ENCODE data around the gene IL3RA. TPM values are rescaled to one million over a fixed set of nuclear protein-coding genes. Genes with fewer than 3 reads are reported as not detected.
A peak's percentile ranks its signal among the peaks of the same experiment; 100 is the strongest.

The IL3RA gene
- polyA plus RNA-seq, 1 of the 3 experiments (the other 2 are of a cell fraction) = not detected

GRCh38 chrX:1380672-1381233, 44.2 kb downstream of the IL3RA start:
- H4K20me1 ChIP-seq (ENCODE audit: insufficient read depth) = peaks cover 32% of the 10 kb centered on the region
- CTCF ChIA-PET = no interaction called here
- no peak overlapping the region for H2AFZ ChIP-seq (ENCODE audit: low read depth)
- no peaks in the 10 kb centered on the region for H3K79me2 ChIP-seq (ENCODE audit: insufficient read depth)
- peaks cover 41% of the 10 kb centered on the region for H3F3A ChIP-seq (replicated peaks; ENCODE audit: insufficient read depth)
- H3K27me3 ChIP-seq (ENCODE audit: insufficient read depth) = peaks cover 6% of the 10 kb centered on the region
- no peaks in the 10 kb centered on the region for H3K9me2 ChIP-seq
- DNase-seq = peak; percentile 51
- no peak overlapping the region for H3K4me2 ChIP-seq
- H3K4me3 ChIP-seq (ENCODE audit: low read depth in 2 of 2, low read length in 1 of 2) = no peak overlapping the region
- no peak overlapping the region for H3K27ac ChIP-seq (ENCODE audit: low read depth in 2 of 2, low read length in 1 of 2)
- WGBS (ENCODE audit: low lambda C conversion rate) = 23% methylated on average over 20 of the region's 20 CpGs
- H3K9me3 ChIP-seq = no peaks in the 10 kb centered on the region
- H3K36me3 ChIP-seq (replicated peaks in 1 of 2; ENCODE audit: control insufficient read depth in 1 of 2, insufficient read depth in 2 of 2, low read length in 1 of 2) = peaks cover 13% of the 10 kb centered on the region in 2 experiments
- no peak overlapping the region for H3K9ac ChIP-seq
- peaks cover 0 to 3% of the 10 kb centered on the region in 2 experiments; a peak in 1 of 4 replicates for H3K4me1 ChIP-seq (ENCODE audit: control insufficient read depth in 1 of 2, insufficient read depth in 2 of 2, low read depth in 1 of 2, low read length in 1 of 2)
- POLR2A ChIA-PET = no interaction called here
- TF ChIP-seq NFIC (IDR thresholded peaks at IDR 0.05; ENCODE audit: borderline replicate concordance) (no peak), RFX5 (IDR thresholded peaks at IDR 0.05; ENCODE audit: low read length) (no peak), SIN3A (IDR thresholded peaks at IDR 0.05; ENCODE audit: borderline replicate concordance, low read depth, low read length) (peak; percentile 70; the same call in 1 of the 2 replicates), RAD21 (IDR thresholded peaks at IDR 0.05; ENCODE audit: low read length) (no peak), SMC3 (IDR thresholded peaks at IDR 0.05; ENCODE audit: low read depth, low read length) (no peak)

GRCh38 chrX:1384658-1385252, 48.2 kb downstream of the IL3RA start:
- Histone ChIP-seq H3K9me2 (no peaks in the 10 kb centered on the region), H4K20me1 (ENCODE audit: insufficient read depth) (peaks cover 72% of the 10 kb centered on the region), H3K79me2 (ENCODE audit: insufficient read depth) (peaks cover 32% of the 10 kb centered on the region), H3K4me3 (ENCODE audit: low read depth in 2 of 2, low read length in 1 of 2) (no peak overlapping the region), H3K4me1 (ENCODE audit: control insufficient read depth in 1 of 2, insufficient read depth in 2 of 2, low read depth in 1 of 2, low read length in 1 of 2) (peaks cover 2 to 5% of the 10 kb centered on the region in 2 experiments; a peak in 2 of 4 replicates), H3K9me3 (no peaks in the 10 kb centered on the region), H3F3A (replicated peaks; ENCODE audit: insufficient read depth) (peaks cover 53% of the 10 kb centered on the region), H3K27me3 (ENCODE audit: insufficient read depth) (no peaks in the 10 kb centered on the region), H3K36me3 (replicated peaks in 1 of 2; ENCODE audit: control insufficient read depth in 1 of 2, insufficient read depth in 2 of 2, low read length in 1 of 2) (peaks cover 51 to 53% of the 10 kb centered on the region in 2 experiments), H3K9ac (no peak overlapping the region), H3K4me2 (no peak overlapping the region), H3K27ac (ENCODE audit: low read depth in 2 of 2, low read length in 1 of 2) (no peak overlapping the region), H2AFZ (ENCODE audit: low read depth) (no peak overlapping the region)
- ChIA-PET POLR2A (no interaction called here), CTCF (no interaction called here)
- WGBS (ENCODE audit: low lambda C conversion rate) = 94% methylated on average over 18 of the region's 18 CpGs
- TF ChIP-seq RCOR1 (IDR thresholded peaks at IDR 0.05; ENCODE audit: low read length) = no peak
- peak; percentile 55; the same call in 1 of the 2 replicates for TF ChIP-seq POLR2AphosphoS5 (IDR thresholded peaks at IDR 0.05; ENCODE audit: low read depth, low read length)
- no peak for TF ChIP-seq FOXJ3 (CRISPR knock-in tag; IDR thresholded peaks at IDR 0.05)
- peak; percentile 21 for DNase-seq

- DNase-seq = peak; percentile 27
- Histone ChIP-seq H4K20me1 (ENCODE audit: insufficient read depth) (peaks cover 80% of the 10 kb centered on the region), H3K9me2 (no peaks in the 10 kb centered on the region), H3K27me3 (ENCODE audit: insufficient read depth) (no peaks in the 10 kb centered on the region), H2AFZ (ENCODE audit: low read depth) (no peak overlapping the region), H3K79me2 (ENCODE audit: insufficient read depth) (peaks cover 40% of the 10 kb centered on the region), H3K4me3 (ENCODE audit: low read depth in 2 of 2, low read length in 1 of 2) (no peak overlapping the region), H3K27ac (ENCODE audit: low read depth in 2 of 2, low read length in 1 of 2) (no peak overlapping the region), H3K9ac (no peak overlapping the region), H3K36me3 (replicated peaks in 1 of 2; ENCODE audit: control insufficient read depth in 1 of 2, insufficient read depth in 2 of 2, low read length in 1 of 2) (peaks cover 53 to 59% of the 10 kb centered on the region in 2 experiments), H3K9me3 (no peaks in the 10 kb centered on the region), H3F3A (replicated peaks; ENCODE audit: insufficient read depth) (peaks cover 59% of the 10 kb centered on the region), H3K4me2 (no peak overlapping the region), H3K4me1 (ENCODE audit: control insufficient read depth in 1 of 2, insufficient read depth in 2 of 2, low read depth in 1 of 2, low read length in 1 of 2) (peaks cover 5 to 9% of the 10 kb centered on the region in 2 experiments; a peak in 2 of 4 replicates)
- TF ChIP-seq POLR2AphosphoS5 (IDR thresholded peaks at IDR 0.05; ENCODE audit: low read depth, low read length) (peak; percentile 11; the same call in 1 of the 2 replicates), SIN3A (IDR thresholded peaks at IDR 0.05; ENCODE audit: borderline replicate concordance, low read depth, low read length) (no peak)
- 96% methylated on average over 21 of the region's 36 CpGs for WGBS (ENCODE audit: low lambda C conversion rate)
- CTCF ChIA-PET = no interaction called here
- POLR2A ChIA-PET = no interaction called here
Measured at GRCh38 chrX:1385253-1386223, 49.0 kb downstream of the IL3RA start.

Data from SK-N-SH (cell line).